Activated CD8-positive, alpha-beta T cell treated with anti-CD3 and anti-CD28 coated beads for 36 hours (primary cell): ENCODE results near the gene MUC4. TPM values are rescaled to one million over a fixed set of nuclear protein-coding genes. Genes with fewer than 3 reads are reported as not detected.

ENCODE experiments used
- ATAC-seq: fragments of 200-7000 bp; cut with Tn5 transposase; one replicate; pipeline ENCODE4 v1.10.0; 2021; ENCODE audit warnings: mild to moderate bottlenecking, moderate library complexity
- CTCF ChIA-PET: fragments of 350-600 bp; sonication (Branson Sonifier 250); formaldehyde crosslinking; loops from one replicate; lab custom pipeline; 2021; ENCODE audit warnings: antibody characterized with exemption; lab: Charles Lee
- POLR2A ChIA-PET: fragments of 350-600 bp; sonication (Branson Sonifier 250); formaldehyde crosslinking; loops from one replicate; lab custom pipeline; 2021; ENCODE audit warnings: antibody characterized with exemption; lab: Charles Lee
- DNase-seq: peaks from one replicate; pipeline ENCODE4 v3.0.0-alpha.2; 2020
- H3K27ac Mint-ChIP-seq: one replicate; pipeline ENCODE4 v1.8.0; 2021; ENCODE audit warnings: mild to moderate bottlenecking, mixed read lengths
- H3K27me3 Mint-ChIP-seq: one replicate; pipeline ENCODE4 v1.8.0; 2021; ENCODE audit warnings: mixed read lengths
- H3K36me3 Mint-ChIP-seq: one replicate; pipeline ENCODE4 v1.8.0; 2021; ENCODE audit warnings: low read depth, mixed read lengths
- H3K4me1 Mint-ChIP-seq: one replicate; pipeline ENCODE4 v1.8.0; 2021; ENCODE audit warnings: low read depth, mixed read lengths
- H3K4me3 Mint-ChIP-seq: one replicate; pipeline ENCODE4 v1.8.0; 2021; ENCODE audit warnings: mild to moderate bottlenecking, moderate library complexity, mixed read lengths
- H3K9me3 Mint-ChIP-seq: one replicate; pipeline ENCODE4 v1.8.0; 2021; ENCODE audit warnings: mixed read lengths
- intact Hi-C: fragments of 100-400 bp; cut with micrococcal nuclease; formaldehyde crosslinking; loops from one replicate; pipeline ENCODE4 v1.10.0; 2022
- total RNA-seq, 2 experiments: library from RNA; stranded (reverse); gene quantifications; one replicate each; pipeline ENCODE4 v1.2.3, GENCODE V29; 2021
- TF ChIP-seq, protein P1 (sequence below): fragments of 200-600 bp; IDR thresholded peaks from one replicate; pipeline ENCODE4 v1.8.0; 2022; ENCODE audit warnings: antibody characterized with exemption, mild to moderate bottlenecking

Gene MUC4
- total RNA-seq, 2 experiments from 2014 or later: 0.20 to 0.31 TPM

DNA sequence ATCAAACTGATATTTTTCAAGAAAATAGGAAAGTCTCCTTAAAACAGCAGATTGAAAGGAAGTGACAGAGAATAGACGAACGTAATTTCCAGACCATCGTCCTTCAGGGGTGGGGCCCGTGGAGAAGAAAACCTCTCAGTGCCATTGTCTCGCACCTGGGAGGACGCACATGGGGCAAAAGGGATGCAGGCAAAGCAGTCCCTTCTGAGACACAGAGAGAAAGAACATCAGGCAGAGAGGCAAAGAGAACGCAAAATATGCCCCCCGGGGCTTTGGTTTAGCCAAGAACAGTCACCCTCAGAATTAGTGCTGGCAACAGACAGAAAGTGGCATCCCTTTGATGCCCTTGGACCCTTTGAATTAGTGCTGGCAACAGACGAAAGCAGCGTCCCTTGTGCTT, 53.9 kb downstream of the MUC4 start:
- TF ChIP-seq, protein P1, sequence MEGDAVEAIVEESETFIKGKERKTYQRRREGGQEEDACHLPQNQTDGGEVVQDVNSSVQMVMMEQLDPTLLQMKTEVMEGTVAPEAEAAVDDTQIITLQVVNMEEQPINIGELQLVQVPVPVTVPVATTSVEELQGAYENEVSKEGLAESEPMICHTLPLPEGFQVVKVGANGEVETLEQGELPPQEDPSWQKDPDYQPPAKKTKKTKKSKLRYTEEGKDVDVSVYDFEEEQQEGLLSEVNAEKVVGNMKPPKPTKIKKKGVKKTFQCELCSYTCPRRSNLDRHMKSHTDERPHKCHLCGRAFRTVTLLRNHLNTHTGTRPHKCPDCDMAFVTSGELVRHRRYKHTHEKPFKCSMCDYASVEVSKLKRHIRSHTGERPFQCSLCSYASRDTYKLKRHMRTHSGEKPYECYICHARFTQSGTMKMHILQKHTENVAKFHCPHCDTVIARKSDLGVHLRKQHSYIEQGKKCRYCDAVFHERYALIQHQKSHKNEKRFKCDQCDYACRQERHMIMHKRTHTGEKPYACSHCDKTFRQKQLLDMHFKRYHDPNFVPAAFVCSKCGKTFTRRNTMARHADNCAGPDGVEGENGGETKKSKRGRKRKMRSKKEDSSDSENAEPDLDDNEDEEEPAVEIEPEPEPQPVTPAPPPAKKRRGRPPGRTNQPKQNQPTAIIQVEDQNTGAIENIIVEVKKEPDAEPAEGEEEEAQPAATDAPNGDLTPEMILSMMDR: no peak
- Mint-ChIP-seq H3K27ac (no peak overlapping the region), H3K9me3 (no peaks in the 10 kb centered on the region), H3K4me1 (peaks cover 13% of the 10 kb centered on the region), H3K4me3 (no peak overlapping the region), H3K36me3 (no peaks in the 10 kb centered on the region), H3K27me3 (peaks cover 29% of the 10 kb centered on the region)
- ATAC-seq (no peak), DNase-seq (no peak)
- ChIA-PET CTCF (no interaction called here), POLR2A (no interaction called here)
- intact Hi-C loops: no loop called here

DNA sequence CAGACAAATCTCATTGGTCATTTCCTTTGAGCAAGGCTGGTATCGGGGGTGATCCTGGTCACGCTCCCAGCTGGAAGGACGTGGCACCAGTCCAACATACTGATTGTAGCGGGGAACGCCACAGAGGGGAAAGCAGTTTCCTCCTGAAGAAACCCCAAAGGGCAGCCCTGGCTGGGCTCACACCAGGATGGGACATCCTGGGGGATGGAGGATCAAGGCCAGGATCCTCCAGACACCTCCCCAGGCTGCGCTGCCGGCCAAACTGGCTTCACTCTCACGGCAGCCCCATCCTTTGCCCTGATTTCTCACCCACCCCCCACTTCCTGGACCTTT, 54.3 kb downstream of the MUC4 start:
- intact Hi-C loops: no loop called here
- H3K9me3 Mint-ChIP-seq: no peaks in the 10 kb centered on the region
- no peaks in the 10 kb centered on the region for H3K36me3 Mint-ChIP-seq
- ATAC-seq (no peak), DNase-seq (no peak)
- H3K27ac Mint-ChIP-seq: no peak overlapping the region
- TF ChIP-seq, protein P1: no peak
- CTCF ChIA-PET: no interaction called here
- peaks cover 13% of the 10 kb centered on the region for H3K4me1 Mint-ChIP-seq
- POLR2A ChIA-PET: no interaction called here
- H3K27me3 Mint-ChIP-seq: peaks cover 29% of the 10 kb centered on the region
- no peak overlapping the region for H3K4me3 Mint-ChIP-seq

DNA sequence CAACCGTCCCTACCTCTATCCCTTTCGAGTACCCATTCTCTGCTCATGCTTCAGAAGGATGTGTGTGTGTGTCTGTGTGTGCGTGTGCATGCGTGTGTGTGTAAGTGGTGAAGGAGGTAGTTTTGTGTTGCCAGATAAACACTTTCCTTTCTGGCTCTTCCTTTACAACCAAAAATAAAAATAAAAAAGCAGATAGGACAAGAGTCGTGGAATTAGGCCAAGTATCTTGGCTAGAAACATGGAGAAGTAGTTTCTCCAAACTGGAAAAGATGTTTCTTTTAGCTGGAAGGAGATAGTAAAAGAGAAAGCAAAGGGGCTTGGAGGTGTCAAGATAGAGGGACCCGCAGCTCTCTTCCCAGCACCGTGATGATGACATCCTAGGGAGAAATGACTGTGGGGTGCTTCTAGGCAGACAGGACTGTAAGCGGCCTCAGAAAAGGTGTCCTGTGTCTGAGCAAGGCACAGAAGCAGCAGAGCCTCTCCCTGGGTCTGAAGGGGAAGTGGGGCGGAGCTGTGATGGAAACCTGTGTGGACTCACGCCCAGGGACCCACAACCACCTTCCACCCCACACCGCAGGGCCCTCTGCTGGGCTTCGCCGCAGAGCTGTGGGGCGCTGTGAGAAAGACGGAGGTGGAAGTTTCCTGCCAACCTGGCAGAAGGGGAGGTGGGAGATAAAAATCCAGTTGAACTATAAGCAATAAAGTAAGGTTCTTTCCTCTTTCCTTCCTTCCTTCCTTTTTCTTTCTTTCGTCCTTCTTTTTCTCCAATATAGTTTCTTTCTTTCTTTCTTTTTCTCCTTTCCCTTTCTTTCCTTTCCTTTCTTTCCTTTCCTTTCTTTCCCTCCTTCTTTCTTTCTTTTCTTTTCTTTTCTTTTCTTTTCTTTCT, 55.7 kb downstream of the MUC4 start:
- H3K36me3 Mint-ChIP-seq: no peaks in the 10 kb centered on the region
- no peak overlapping the region for H3K4me3 Mint-ChIP-seq
- no peaks in the 10 kb centered on the region for H3K9me3 Mint-ChIP-seq
- DNase-seq (peak; percentile 60), ATAC-seq (peak; percentile 86)
- peaks cover 22% of the 10 kb centered on the region for H3K27me3 Mint-ChIP-seq
- TF ChIP-seq, protein P1: no peak
- CTCF ChIA-PET: interaction anchor here (1.5 kb wide), 1 partner anchor 95 kb away, joined by 3 read pairs; no protein-coding TSS in a partner anchor
- no peak overlapping the region for H3K27ac Mint-ChIP-seq
- POLR2A ChIA-PET: interaction anchor here (0.9 kb wide), 1 partner anchor 22 kb away, joined by 3 read pairs; no protein-coding TSS in a partner anchor
- peaks cover 13% of the 10 kb centered on the region for H3K4me1 Mint-ChIP-seq
- intact Hi-C loops: no loop called here

DNA sequence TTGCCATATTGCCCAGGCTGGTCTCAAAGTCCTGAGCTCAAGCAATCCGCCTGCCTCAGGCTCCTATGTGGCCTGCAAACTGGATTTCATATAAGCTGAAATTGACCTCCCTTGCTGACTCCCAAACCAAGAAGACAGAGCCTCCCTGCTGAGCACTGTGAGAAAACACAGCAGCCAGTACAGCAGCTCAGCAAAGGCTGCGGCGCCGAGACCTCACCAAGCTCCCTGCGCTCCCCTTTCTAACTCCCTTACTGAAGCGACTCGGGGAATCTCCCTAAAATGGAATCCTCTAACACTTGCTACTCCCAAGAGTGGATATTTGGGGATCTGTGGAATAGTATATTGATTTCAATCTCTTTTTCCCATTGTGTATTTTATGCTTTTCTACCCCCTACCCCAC, 56.3 kb downstream of the MUC4 start:
- Mint-ChIP-seq H3K9me3 (no peaks in the 10 kb centered on the region), H3K4me3 (no peak overlapping the region), H3K4me1 (peaks cover 13% of the 10 kb centered on the region), H3K36me3 (no peaks in the 10 kb centered on the region), H3K27ac (no peak overlapping the region), H3K27me3 (peaks cover 17% of the 10 kb centered on the region)
- DNase-seq (no peak), ATAC-seq (no peak)
- TF ChIP-seq, protein P1: no peak
- ChIA-PET POLR2A (interaction anchor here (0.9 kb wide), 1 partner anchor 21 kb away, joined by 3 read pairs; no protein-coding TSS in a partner anchor), CTCF (interaction anchor here (1.5 kb wide), 1 partner anchor 95 kb away, joined by 3 read pairs; no protein-coding TSS in a partner anchor)
- intact Hi-C loops: no loop called here

DNA sequence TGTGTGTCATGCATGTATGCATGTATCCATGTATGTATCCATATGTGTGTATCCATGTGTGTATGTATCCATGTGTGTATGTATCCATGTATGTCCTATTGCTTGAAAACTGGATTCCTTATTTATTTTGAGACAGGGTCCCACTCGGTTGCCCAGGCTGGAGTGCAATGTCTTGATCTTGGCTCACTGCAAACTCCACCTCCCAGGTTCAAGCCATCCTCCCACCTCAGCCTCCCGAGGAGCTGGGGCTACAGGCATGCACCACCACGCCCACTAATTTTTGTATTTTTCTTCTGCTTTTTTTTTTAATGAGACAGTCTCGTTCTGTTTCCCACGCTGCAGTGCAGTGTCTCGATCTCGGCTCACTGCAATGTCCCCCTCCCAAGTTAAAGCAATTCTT, 56.8 kb downstream of the MUC4 start:
- H3K9me3 Mint-ChIP-seq: no peaks in the 10 kb centered on the region
- H3K4me1 Mint-ChIP-seq: peaks cover 13% of the 10 kb centered on the region
- TF ChIP-seq, protein P1: no peak
- H3K4me3 Mint-ChIP-seq: no peak overlapping the region
- no peak overlapping the region for H3K27ac Mint-ChIP-seq
- peaks cover 12% of the 10 kb centered on the region for H3K27me3 Mint-ChIP-seq
- H3K36me3 Mint-ChIP-seq: no peaks in the 10 kb centered on the region
- intact Hi-C loops: no loop called here
- POLR2A ChIA-PET: no interaction called here
- ATAC-seq (no peak), DNase-seq (no peak)
- CTCF ChIA-PET: interaction anchor here (1.5 kb wide), 1 partner anchor 96 kb away, joined by 3 read pairs; no protein-coding TSS in a partner anchor
